ENCODE measurements around the gene ZNF565.

- TF ChIP-seq SP1 (IDR thresholded peaks at IDR 0.05; ENCODE audit: low read depth) (no peak), POLR2A (IDR thresholded peaks at IDR 0.05; ENCODE audit: borderline replicate concordance, extremely low read depth, insufficient read depth, insufficient read length) (no peak)
Measured at GRCh38 chr19:36183245-36183628, 31.2 kb downstream of the ZNF565 start.
